ENCODE measurements around the gene EXOC3L2.

Gene EXOC3L2

DNA sequence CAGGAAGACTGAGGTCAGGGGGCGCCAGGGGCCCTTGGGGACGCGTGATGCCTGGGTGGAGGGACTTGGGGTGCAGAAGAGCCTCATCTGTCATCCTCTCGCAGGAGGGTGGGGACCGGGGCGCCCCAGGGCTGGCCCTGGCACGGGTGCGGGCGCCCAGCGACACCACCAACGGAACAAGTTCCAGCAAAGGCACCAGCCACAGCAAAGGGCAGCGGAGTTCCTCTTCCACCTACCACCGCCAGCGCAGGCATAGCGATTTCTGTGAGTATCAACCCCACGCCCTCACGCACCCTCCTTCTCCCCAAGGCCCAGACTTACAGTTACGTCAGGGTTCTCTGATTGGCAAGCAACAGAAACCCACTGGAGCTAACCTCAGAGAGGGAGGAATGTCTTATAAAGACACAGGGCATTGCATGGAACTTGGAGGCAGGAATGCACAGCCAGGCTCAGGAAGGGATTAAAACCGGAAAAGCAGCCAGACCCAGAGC, 35.3 kb upstream of the EXOC3L2 start:
- no peak for TF ChIP-seq EZH2 (IDR thresholded peaks at IDR 0.05; ENCODE audit: borderline replicate concordance, low read length)
- TF ChIP-seq, protein P1, sequence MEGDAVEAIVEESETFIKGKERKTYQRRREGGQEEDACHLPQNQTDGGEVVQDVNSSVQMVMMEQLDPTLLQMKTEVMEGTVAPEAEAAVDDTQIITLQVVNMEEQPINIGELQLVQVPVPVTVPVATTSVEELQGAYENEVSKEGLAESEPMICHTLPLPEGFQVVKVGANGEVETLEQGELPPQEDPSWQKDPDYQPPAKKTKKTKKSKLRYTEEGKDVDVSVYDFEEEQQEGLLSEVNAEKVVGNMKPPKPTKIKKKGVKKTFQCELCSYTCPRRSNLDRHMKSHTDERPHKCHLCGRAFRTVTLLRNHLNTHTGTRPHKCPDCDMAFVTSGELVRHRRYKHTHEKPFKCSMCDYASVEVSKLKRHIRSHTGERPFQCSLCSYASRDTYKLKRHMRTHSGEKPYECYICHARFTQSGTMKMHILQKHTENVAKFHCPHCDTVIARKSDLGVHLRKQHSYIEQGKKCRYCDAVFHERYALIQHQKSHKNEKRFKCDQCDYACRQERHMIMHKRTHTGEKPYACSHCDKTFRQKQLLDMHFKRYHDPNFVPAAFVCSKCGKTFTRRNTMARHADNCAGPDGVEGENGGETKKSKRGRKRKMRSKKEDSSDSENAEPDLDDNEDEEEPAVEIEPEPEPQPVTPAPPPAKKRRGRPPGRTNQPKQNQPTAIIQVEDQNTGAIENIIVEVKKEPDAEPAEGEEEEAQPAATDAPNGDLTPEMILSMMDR (IDR thresholded peaks at IDR 0.05; ENCODE audit: low read length) = no peak
- no peak overlapping the region for H3K4me2 ChIP-seq (ENCODE audit: low read length)
- H3K79me2 ChIP-seq (ENCODE audit: insufficient read depth, low read length) = no peaks in the 10 kb centered on the region
- no peaks in the 10 kb centered on the region for H3K9me2 ChIP-seq (ENCODE audit: low read depth, low read length)
- 0 out of 2 replicates have a peak, but pooled peaks cover 3% of the 10 kb centered on the region for H3K9me3 ChIP-seq (ENCODE audit: low read length)
- no peak overlapping the region for H3K4me3 ChIP-seq (ENCODE audit: low read depth, low read length, poor library complexity, severe bottlenecking)
- no peaks in the 10 kb centered on the region for H3F3A ChIP-seq (ENCODE audit: insufficient read depth, low read length)
- peaks cover 14% of the 10 kb centered on the region for H3K4me1 ChIP-seq (ENCODE audit: insufficient read depth, low read length, severe bottlenecking)
- H3K27me3 ChIP-seq (ENCODE audit: insufficient read depth, low read length) = no peaks in the 10 kb centered on the region
- H4K20me1 ChIP-seq (ENCODE audit: insufficient read depth, low read length) = no peaks in the 10 kb centered on the region
- H3K27ac ChIP-seq (ENCODE audit: low read depth, low read length, poor library complexity, severe bottlenecking) = no peak overlapping the region
- no peak overlapping the region for H2AFZ ChIP-seq (ENCODE audit: low read length)
- H3K9ac ChIP-seq (ENCODE audit: low read length) = no peak overlapping the region
- peaks cover 16% of the 10 kb centered on the region for H3K36me3 ChIP-seq (ENCODE audit: insufficient read depth, low read length)

DNA sequence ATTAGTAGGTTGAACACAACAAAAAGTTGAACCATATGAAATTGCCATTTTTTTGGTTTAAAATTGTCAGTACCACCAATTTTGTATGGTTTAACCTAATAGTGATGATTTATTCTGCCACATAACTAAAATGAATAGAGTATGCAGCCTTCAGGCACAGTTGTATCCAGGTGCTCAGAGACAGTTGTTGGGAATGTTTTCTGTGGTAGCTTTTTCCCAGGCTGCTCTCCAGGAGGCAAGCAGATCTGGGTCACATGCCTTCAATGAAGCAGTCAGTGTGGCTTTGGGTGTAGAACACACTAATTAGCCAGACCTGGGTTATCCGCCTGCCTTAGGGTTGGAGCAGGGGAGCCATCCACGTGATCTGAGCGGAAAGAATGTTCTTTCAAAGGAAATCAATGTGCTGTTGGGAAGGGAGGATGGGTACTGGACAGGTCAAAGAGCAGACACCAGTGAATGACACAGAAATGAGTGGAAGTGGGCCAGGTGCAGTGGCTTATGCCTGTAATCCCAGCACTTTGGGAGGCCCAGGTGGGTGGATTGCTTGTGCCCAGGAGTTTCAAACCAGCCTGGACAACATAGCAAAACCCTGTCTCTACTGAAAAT, 34.5 kb upstream of the EXOC3L2 start:
- Histone ChIP-seq H3K9ac (ENCODE audit: low read length) (no peak overlapping the region), H3K9me3 (ENCODE audit: low read length) (0 out of 2 replicates have a peak, but pooled peaks cover 3% of the 10 kb centered on the region), H3K79me2 (ENCODE audit: insufficient read depth, low read length) (no peaks in the 10 kb centered on the region), H3K4me3 (ENCODE audit: low read depth, low read length, poor library complexity, severe bottlenecking) (no peak overlapping the region), H3F3A (ENCODE audit: insufficient read depth, low read length) (no peaks in the 10 kb centered on the region), H3K36me3 (ENCODE audit: insufficient read depth, low read length) (peaks cover 16% of the 10 kb centered on the region), H3K4me1 (ENCODE audit: insufficient read depth, low read length, severe bottlenecking) (peaks cover 22% of the 10 kb centered on the region), H3K9me2 (ENCODE audit: low read depth, low read length) (no peaks in the 10 kb centered on the region), H3K27me3 (ENCODE audit: insufficient read depth, low read length) (no peaks in the 10 kb centered on the region), H3K4me2 (ENCODE audit: low read length) (no peak overlapping the region), H3K27ac (ENCODE audit: low read depth, low read length, poor library complexity, severe bottlenecking) (no peak overlapping the region), H4K20me1 (ENCODE audit: insufficient read depth, low read length) (no peaks in the 10 kb centered on the region), H2AFZ (ENCODE audit: low read length) (no peak overlapping the region)
- TF ChIP-seq EZH2 (IDR thresholded peaks at IDR 0.05; ENCODE audit: borderline replicate concordance, low read length) = no peak
- TF ChIP-seq, protein P1 (IDR thresholded peaks at IDR 0.05; ENCODE audit: low read length) = no peak

DNA sequence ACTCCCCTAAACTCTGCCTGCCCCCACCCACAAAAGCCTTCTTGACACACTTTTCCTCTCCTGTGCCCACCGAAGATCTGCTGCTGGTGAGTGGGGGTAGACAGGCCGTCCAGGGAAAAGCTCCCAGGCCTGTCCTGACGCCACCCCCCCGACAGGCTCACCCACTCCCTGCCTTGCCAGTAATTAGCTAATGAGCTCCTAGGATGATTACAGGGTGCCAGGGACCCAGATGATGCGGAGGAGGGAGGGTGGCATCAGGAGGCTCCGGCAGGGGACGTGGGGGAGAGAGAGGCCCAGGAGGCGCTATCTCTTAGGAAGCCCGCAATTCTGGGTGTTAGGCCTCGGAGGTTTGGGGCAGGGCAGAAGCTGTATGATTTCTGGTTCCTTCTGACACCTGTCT, 32.9 kb upstream of the EXOC3L2 start:
- Histone ChIP-seq H3K9me2 (ENCODE audit: low read depth, low read length) (no peaks in the 10 kb centered on the region), H3K36me3 (ENCODE audit: insufficient read depth, low read length) (peaks cover 9% of the 10 kb centered on the region)

More for the DNA sequence above, 32.9 kb upstream of the EXOC3L2 start:
- Histone ChIP-seq H3K4me1 (ENCODE audit: insufficient read depth, low read length, severe bottlenecking) (peaks cover 25% of the 10 kb centered on the region), H3K9me3 (ENCODE audit: low read length) (no peaks in the 10 kb centered on the region), H3F3A (ENCODE audit: insufficient read depth, low read length) (no peaks in the 10 kb centered on the region), H3K4me2 (ENCODE audit: low read length) (no peak overlapping the region), H3K4me3 (ENCODE audit: low read depth, low read length, poor library complexity, severe bottlenecking) (no peak overlapping the region), H3K27ac (ENCODE audit: low read depth, low read length, poor library complexity, severe bottlenecking) (no peak overlapping the region), H3K9ac (ENCODE audit: low read length) (no peak overlapping the region), H3K79me2 (ENCODE audit: insufficient read depth, low read length) (no peaks in the 10 kb centered on the region), H4K20me1 (ENCODE audit: insufficient read depth, low read length) (no peaks in the 10 kb centered on the region), H3K27me3 (ENCODE audit: insufficient read depth, low read length) (no peaks in the 10 kb centered on the region), H2AFZ (ENCODE audit: low read length) (no peak overlapping the region)
- TF ChIP-seq EZH2 (IDR thresholded peaks at IDR 0.05; ENCODE audit: borderline replicate concordance, low read length) = no peak
- TF ChIP-seq, protein P1 (IDR thresholded peaks at IDR 0.05; ENCODE audit: low read length) = no peak

Data from OCI-LY1 (cell line).